ENCODE data around the gene TRIM7.

TRIM7 gene

GRCh38 chr5:181235689-181236366 is 30.8 kb upstream of the TRIM7 start:
- no peaks in the 10 kb centered on the region for H3K9me3 ChIP-seq (ENCODE audit: control insufficient read depth, low read length)
- H3K36me3 ChIP-seq (ENCODE audit: control insufficient read depth, insufficient read depth, low read length), result no peaks in the 10 kb centered on the region
- peaks cover 15% of the 10 kb centered on the region for H3K79me2 ChIP-seq
- no peak overlapping the region for H3K9ac ChIP-seq
- H3K27ac ChIP-seq, result peak overlapping the region; percentile 74
- TF ChIP-seq, protein P1, sequence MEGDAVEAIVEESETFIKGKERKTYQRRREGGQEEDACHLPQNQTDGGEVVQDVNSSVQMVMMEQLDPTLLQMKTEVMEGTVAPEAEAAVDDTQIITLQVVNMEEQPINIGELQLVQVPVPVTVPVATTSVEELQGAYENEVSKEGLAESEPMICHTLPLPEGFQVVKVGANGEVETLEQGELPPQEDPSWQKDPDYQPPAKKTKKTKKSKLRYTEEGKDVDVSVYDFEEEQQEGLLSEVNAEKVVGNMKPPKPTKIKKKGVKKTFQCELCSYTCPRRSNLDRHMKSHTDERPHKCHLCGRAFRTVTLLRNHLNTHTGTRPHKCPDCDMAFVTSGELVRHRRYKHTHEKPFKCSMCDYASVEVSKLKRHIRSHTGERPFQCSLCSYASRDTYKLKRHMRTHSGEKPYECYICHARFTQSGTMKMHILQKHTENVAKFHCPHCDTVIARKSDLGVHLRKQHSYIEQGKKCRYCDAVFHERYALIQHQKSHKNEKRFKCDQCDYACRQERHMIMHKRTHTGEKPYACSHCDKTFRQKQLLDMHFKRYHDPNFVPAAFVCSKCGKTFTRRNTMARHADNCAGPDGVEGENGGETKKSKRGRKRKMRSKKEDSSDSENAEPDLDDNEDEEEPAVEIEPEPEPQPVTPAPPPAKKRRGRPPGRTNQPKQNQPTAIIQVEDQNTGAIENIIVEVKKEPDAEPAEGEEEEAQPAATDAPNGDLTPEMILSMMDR (IDR thresholded peaks at IDR 0.05), result no peak
- no peak overlapping the region for H3K4me3 ChIP-seq (ENCODE audit: low read depth, low read length)
- H3K4me1 ChIP-seq, result peaks cover 8% of the 10 kb centered on the region
- no peak overlapping the region for H3K4me2 ChIP-seq (ENCODE audit: low read length)
- H3K27me3 ChIP-seq (ENCODE audit: control insufficient read depth, insufficient read depth, low read length), result no peaks in the 10 kb centered on the region
- H2AFZ ChIP-seq, result no peak overlapping the region

GRCh38 chr5:181235323-181235688 is 30.3 kb upstream of the TRIM7 start:
- Histone ChIP-seq H3K4me1 (peaks cover 8% of the 10 kb centered on the region), H3K27me3 (ENCODE audit: control insufficient read depth, insufficient read depth, low read length) (no peaks in the 10 kb centered on the region), H3K36me3 (ENCODE audit: control insufficient read depth, insufficient read depth, low read length) (no peaks in the 10 kb centered on the region), H3K9me3 (ENCODE audit: control insufficient read depth, low read length) (no peaks in the 10 kb centered on the region), H3K4me3 (ENCODE audit: low read depth, low read length) (no peak overlapping the region), H3K9ac (no peak overlapping the region), H3K79me2 (peaks cover 11% of the 10 kb centered on the region), H3K4me2 (ENCODE audit: low read length) (no peak overlapping the region), H3K27ac (peak overlapping the region; percentile 74), H2AFZ (no peak overlapping the region)
- TF ChIP-seq, protein P1 (IDR thresholded peaks at IDR 0.05), result no peak

GRCh38 chr5:181234455-181235306 is 29.7 kb upstream of the TRIM7 start:
- H3K4me2 ChIP-seq (ENCODE audit: low read length), result no peak overlapping the region
- no peak overlapping the region for H3K4me3 ChIP-seq (ENCODE audit: low read depth, low read length)
- no peaks in the 10 kb centered on the region for H3K27me3 ChIP-seq (ENCODE audit: control insufficient read depth, insufficient read depth, low read length)
- peaks cover 5% of the 10 kb centered on the region for H3K79me2 ChIP-seq
- TF ChIP-seq, protein P1 (IDR thresholded peaks at IDR 0.05), result no peak
- H3K9ac ChIP-seq, result no peak overlapping the region
- no peaks in the 10 kb centered on the region for H3K9me3 ChIP-seq (ENCODE audit: control insufficient read depth, low read length)
- no peak overlapping the region for H2AFZ ChIP-seq
- H3K4me1 ChIP-seq, result peaks cover 8% of the 10 kb centered on the region
- no peaks in the 10 kb centered on the region for H3K36me3 ChIP-seq (ENCODE audit: control insufficient read depth, insufficient read depth, low read length)
- peak overlapping the region; percentile 74 for H3K27ac ChIP-seq

- Histone ChIP-seq H3K4me1 (peaks cover 8% of the 10 kb centered on the region), H2AFZ (no peak overlapping the region), H3K9ac (no peak overlapping the region), H3K36me3 (ENCODE audit: control insufficient read depth, insufficient read depth, low read length) (no peaks in the 10 kb centered on the region), H3K27me3 (ENCODE audit: control insufficient read depth, insufficient read depth, low read length) (no peaks in the 10 kb centered on the region), H3K79me2 (no peaks in the 10 kb centered on the region), H3K4me3 (ENCODE audit: low read depth, low read length) (no peak overlapping the region), H3K4me2 (ENCODE audit: low read length) (no peak overlapping the region), H3K9me3 (ENCODE audit: control insufficient read depth, low read length) (no peaks in the 10 kb centered on the region), H3K27ac (peak overlapping the region; percentile 74)
- TF ChIP-seq, protein P1 (IDR thresholded peaks at IDR 0.05), result no peak
These were observed 28.9 kb upstream of the TRIM7 start for GRCh38 chr5:181233801-181234454.
